Gastrocnemius medialis (tissue), 4 donors: ENCODE measurements around the gene C2CD4C.

Source experiments
- CTCF ChIP-seq, 5 experiments: fragments of 450-650 bp in 3 of 5; fragments of 200-600 bp in 2 of 5; sonication (generic) in 2 of 5; IDR thresholded peaks in 4 of 5; conservative IDR thresholded peaks in 1 of 5; 1 replicate in 4 of 5; 2 replicates in 1 of 5; pipeline ENCODE4 v1.5.1; 2016 to 2019; ENCODE audit warnings: antibody characterized with exemption in 5 of 5, mild to moderate bottlenecking in 3 of 5, moderate library complexity in 3 of 5
- POLR2A ChIP-seq, 2 donors: fragments of 450-650 bp; IDR thresholded peaks; one replicate each; pipeline ENCODE4 v1.6.1; 2017; ENCODE audit warnings: antibody characterized with exemption in 2 of 2, mild to moderate bottlenecking in 2 of 2, moderate library complexity in 2 of 2

- TF ChIP-seq CTCF (IDR thresholded peaks at IDR 0.05 in 4 of 5, conservative IDR thresholded peaks at IDR 0.05 in 1 of 5) (no peak), POLR2A (IDR thresholded peaks at IDR 0.05) (no peak)
These were observed 35.4 kb downstream of the C2CD4C start for GRCh38 chr19:373391-374182.
